EH (cell line): ENCODE results near the gene PRDM15.

Source experiments
- DNase-seq: peaks from one replicate; pipeline ENCODE4 v3.0.0-alpha.2; 2015; ENCODE audit warnings: low read depth

PRDM15 gene

DNA sequence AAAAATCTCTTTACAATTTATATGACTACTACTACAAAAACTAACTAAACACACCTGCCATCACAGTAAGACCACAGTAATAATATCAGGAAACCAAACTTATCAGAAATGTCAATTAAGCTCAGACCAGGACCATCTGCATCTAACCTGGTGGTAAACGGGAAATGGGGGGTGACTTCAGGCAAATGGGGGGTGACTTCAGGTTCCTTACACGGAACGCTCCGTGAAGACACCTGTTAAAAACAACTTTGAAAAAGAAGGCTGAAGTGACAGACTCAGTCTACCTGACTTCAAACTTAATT is 15.8 kb downstream of the PRDM15 start:
- no peak for DNase-seq

DNA sequence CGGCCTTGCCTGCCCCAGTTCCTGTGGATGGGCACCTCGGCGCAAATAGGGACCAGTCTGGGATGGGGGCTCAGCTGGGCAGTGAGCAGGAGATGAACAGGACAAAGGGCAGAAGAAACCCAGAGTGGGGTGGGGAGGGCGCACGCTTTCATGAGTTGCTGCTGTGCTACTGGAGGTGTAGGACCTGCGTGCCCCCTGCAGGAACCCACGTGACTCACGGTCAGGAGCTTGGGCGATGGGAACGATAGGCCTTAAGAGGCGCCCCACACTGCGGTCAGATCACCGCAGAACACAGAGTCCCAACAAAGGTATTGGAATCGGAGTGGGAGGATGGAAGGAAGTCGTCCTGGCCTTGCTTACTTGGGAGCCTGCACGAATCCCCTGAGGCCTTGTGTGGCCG is 17.2 kb downstream of the PRDM15 start:
- DNase-seq = no peak

DNA sequence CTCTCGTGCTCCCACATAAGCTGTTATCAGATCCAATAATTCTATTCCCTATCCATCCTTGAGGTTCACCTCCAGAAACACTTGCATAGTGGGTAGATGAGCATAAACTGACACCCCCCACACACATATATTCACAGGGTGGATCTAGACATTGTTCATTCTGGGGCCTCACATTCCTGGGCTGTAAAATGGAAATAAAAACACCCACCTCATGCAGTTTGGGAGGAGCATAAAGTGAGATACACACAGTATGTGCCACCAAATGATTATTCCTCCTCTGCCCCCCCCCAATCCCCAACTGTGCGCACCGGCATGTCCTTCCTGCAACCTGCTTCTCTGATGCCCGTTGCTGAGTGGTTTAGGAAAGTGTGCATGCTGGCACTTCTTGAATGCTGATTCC is 17.9 kb downstream of the PRDM15 start:
- no peak for DNase-seq

DNA sequence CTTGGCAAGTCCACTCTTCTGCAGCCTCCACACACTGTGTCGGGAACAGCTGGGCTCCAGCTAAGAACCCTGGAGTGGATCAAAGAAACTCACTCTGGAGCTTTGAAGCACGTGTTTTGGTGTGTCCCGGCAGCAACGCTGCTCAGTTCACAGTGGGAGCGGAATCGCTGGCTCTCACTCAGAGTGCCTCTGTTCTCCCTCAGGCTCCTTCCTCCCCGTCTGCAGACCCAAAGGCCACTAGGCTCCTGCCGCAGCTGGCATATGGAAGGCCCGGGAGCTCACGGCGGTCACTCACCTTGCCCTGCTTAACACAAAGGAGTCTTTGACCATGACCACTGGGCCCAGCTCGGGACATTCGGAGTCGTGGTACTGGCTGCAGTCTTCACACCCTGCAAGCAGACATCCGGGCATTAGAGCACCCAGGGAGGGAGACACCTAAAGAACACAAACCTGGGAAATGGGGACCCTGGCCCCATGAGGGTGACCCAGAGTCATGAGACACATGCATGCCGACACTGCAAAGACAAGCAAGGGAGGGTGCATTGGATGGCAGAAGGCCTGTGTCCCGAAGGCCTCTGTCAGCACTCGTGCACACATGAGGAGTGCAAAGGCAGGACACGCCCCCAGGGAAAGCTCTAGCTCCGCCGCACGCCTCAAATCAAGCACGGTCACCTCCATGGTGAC is 19.7 kb downstream of the PRDM15 start:
- no peak for DNase-seq

DNA sequence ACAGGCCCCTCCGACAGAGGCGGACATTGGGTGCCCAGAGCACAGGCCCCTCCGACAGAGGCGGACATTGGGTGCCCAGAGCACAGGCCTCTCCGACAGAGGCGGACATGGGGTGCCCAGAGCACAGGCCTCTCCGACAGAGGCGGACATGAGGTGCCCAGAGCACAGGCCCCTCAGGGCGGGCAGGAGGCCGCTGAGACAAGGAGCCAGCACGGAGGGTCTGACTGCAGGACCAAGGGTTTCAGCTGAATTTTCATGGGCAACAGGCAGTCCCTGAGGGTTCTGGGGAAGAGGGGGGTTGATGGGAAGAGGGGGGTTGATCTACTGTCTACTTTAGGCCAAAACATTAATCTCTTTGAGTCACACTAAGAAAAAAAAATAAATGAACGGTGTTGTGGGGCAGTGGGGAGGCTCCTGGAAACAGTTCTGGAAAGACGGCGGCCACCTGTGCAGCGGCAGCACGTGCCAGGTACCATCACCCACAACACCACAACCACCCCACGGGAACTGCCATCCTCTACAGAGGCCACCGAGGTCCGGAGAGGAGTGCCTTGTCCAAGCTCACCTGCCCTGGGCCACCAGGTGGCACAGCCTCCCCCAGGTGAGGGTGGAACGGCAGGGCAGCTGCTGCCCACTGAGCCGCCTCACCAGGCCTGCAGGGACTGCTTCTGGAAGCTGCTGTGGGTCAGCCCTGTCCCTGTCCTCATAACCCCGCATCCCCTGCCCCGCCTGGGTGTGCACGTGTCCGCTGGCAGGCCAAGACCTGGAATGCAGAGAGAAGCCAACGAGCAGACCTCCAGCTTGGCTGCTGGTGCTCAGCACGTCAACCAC is 20.5 kb downstream of the PRDM15 start:
- no peak for DNase-seq

DNA sequence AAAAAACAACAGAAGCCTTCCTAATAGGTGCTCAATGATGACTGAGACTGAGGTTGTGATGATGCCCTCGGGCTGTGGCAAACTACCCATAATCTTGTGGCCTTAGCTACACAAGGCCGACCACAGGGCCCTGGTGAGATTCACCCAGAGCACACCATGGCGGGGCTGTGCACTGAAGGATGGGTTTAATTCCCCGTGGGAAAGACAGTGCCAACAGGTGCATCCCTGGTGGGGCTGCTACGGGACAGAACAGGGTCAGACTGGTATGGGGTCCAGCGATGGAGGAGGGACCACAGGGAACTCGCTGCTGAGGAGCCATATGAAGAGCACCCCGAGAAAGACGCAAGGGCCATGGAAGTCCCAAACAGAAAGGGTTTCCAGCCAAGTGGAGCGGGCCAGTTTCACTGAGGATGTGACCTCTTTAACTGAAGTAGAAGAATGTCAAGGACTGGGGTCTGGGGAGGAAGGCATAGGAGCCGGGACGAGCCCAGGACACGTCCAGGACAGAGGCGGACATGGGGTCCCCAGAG is 21.3 kb downstream of the PRDM15 start:
- no peak for DNase-seq

DNA sequence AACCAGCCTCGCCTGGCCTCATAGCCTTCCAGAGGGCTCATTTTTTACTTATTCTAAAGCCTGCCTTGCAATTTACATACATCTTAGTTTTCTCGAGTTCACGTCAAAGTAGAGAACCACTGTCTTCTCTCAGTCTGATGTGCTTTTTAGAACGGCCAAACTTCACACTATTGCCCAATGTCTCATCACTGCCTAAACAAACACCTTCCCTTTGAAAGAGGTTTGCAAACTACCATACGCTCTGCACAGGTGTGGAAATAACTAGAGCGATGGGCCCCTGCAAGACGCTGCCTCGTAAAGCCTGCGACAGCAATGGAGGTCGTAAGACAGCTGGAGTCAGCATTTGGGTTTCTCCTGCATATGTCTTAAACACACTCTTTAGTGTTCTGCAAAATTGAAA is 22.6 kb downstream of the PRDM15 start:
- DNase-seq = no peak

DNA sequence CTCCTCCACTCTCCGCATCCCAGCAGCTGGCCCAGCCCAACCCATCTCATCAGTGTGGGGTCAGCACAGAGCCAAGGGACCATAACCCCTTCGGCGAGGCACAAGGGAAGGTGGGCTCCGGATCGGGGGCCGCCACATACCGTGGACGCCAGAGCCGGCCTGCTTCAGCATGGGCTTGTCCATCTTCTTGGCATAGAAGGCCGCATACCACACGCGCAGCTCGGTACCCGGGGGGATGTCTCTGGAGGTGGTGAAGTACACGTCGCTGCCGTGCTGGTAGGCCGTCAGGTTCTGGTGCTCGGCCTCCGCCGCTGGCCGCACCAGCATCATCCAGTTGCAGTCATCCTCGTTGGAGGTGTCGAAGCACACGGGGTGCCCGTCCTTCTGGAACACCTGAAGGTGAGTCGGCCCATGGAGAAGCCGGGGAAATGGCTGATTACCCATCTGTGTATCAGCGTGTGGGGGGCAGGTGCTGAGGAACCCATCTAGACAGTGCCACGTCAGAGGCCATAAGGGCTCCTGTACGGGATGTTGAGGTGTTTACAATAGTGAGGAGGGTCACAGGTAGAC is 24.6 kb downstream of the PRDM15 start:
- no peak for DNase-seq

DNA sequence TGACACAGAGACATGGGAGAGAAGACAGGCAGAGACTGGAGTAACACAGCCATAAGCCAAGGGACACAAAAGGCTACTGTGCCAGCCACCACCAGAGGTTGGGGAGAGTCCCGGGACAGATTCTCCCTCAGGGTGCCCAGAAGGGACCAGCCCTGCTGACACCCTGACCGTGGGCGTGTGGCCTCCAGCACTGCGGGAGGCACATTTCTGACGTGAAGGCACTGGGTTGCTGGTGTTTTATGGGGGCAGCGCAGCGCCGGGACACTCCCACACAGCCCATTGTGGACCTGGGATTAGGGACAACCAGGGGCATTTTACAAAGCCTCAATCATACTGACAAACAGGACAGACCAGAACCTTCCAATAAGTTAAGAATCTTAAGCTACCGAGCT is 26.2 kb downstream of the PRDM15 start:
- no peak for DNase-seq

DNA sequence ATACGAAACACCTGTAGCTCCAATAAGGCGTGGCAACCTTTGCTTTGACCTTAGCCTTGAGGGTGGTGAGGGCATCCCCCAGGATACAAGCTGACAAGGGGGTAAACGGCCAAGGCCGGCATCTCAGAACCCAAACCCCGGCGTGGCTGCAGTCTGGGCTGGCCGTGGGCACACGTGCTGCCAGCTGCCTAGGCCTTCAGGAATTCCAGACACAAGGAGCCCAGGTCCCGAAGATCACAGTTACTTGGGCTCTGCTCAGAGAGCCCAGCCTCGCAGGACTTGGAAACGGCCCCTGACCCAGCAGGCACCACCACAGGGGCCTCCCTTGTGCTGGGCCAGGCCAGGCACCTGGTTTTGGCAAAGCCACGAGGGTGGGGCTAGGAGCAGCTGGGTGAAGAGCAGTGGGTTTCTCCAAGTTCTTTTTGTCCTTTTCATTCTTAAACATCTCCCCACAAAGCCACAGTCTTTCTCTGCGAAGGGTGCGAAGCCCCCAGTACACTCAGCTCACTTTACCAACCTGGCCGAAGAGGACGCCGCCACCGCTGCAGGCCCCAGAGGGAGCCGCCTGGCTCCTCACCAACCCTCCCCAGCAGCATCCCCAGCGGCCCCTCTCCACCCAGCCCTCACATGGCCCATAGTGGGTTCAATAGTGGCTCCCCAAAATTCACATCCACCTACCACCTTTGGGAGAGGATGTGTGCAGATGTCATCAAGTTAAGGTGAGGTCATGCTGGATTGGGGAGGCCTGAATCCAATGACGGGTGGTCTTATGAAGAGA is 26.8 kb downstream of the PRDM15 start:
- no peak for DNase-seq

DNA sequence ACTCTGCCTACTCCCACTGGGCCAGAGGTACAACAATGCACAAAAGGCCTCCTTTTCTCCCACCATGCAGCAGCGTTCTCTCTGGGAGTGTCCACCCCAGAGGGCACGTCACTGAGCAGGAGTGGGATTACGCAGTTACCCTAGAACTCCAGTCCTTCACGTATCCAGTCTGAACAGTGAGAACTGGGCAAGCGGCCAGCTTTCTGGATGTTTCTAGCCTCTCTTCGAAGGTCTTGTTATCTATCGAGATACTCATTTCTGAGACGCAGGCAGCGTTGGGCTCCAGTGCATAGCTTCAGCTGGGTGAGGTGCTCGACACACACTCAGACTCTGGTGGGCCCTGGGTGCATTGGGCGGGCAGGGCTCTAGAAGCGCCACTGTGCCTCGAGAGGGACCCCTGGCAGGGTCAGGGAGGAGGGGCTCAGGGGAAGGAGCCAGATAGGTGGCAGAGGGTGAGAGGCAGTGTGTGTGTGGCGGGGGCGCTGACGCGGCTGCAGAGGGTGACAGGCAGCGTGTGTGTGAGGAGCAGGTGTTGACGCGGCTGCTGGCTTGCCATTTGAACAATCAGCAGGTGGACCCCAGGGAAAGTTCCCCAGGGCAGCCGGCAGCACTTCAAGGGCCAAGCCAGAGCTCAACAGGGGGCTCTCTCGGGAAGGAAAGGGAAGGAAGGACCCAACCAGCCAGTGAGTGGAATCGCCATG is 27.9 kb downstream of the PRDM15 start:
- no peak for DNase-seq

DNA sequence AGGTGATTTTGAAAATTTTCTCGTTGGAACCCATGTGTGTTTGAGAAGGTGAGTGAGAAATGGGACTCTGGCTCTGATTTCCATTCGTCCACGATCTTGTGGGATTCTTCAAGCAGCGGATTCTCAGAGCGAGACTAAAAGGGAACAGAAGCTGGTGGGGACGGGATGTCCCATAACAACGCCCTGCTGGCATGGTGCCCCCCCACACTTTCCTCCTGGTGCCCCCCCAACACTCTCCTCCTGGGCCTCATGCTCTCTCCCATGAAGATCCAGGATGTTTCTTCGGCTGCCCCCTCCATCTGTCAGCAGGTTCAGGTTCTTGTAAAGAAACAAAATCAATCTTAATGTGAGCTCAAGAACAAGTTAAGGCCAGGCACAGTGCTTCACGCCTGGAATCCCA is 29.1 kb downstream of the PRDM15 start:
- no peak for DNase-seq

DNA sequence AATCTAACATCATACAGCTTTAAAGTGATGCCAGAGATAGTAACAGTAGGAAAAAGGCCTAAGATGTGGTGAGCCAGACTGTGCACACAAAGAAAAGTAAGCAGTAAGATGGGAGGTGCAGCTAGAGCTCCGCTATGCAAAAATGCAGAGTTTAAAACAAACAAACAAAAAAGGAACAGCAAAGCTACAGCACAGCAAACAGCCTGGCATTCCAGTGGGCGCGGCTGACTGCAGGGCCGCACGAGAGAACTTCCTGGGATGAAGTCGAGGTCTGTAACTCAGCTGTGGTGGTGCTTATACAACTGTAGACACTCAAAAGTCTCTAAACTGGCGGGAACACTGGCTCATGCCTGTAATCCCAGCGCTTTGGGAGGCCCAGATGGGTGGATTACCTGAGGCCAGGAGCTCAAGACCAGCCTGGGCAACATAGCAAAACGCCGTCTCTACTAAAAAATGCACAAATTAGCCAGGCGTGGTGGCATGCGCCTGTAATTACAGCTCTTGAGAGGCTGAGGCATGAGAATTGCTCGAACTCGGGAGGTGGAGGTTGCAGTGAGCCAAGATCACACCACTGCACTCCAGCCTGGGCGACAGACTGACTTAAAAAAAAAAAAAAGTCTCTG is 30.1 kb downstream of the PRDM15 start:
- peak; percentile 6 for DNase-seq

DNA sequence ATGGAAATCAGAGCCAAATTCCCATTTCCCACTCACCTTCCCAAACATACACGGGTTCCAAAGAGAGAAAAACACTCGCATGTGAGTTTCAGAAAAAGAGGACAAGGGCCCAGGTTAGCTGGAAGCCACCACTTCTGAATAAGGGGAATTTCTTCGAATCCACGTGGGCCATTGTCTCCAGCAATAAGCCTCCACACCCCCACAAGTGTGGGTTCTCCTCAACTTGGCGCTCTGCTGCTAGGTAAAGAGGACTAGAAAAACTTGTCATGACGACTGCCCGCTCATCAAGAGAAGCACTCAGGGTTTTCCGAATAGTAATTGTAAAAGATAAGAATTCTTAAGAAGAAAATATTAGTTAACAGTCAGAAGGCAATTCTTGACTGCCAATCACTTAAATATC is 30.6 kb downstream of the PRDM15 start:
- no peak for DNase-seq

DNA sequence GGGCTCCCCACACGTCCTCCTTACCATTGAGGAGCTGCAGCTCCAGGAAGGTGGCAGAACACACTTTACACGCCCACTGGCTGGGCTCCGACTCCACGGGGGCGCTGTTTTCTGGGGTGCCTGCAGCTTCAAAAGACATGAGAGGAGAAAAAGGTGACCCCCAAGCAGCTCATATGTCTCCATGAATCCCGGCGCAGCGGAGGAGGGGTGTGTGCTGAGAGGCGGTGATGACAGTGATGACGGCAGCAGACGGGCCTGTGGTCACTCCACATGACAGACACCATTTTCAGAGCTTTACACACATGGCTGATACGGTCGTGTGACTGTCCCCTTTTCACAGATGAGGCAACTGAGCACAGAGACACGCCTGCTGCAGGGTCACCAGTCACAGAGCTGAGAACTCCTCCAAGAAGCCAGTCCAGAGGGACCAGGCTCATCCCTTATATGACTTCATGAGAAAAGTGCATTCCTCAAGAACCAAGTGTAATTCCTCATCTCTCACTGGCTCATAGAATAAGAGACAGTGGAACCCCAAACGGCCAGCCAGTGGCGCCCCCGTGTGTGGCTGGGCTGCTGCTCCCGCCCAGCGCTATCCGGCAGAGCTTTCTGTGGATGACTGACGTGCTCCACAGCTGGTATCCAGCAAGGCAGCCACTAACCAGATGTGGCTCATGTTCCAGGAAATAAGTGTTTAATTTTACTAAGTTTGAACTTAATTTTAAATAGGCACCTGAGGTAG is 31.9 kb downstream of the PRDM15 start:
- peak; percentile 47 for DNase-seq

DNA sequence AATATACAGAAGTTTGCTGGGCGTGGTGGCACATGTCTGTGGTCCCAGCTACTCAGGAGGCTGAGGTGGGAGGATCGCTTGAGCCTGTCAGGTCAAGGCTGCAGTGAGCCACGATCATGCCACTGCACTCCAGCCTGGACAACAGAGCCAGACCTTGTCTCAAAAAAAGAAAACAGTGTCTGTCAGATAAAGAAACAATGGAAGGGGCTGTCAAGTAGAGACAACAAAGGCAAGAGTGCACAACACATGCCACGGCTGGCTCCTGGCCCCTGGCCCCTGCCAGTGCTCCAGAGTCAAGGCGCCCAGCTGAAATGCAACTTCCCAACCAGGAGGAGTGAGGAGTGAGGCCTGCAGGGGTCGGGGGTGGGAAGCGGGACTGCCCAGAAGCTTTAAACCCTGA is 32.6 kb downstream of the PRDM15 start:
- no peak for DNase-seq

DNA sequence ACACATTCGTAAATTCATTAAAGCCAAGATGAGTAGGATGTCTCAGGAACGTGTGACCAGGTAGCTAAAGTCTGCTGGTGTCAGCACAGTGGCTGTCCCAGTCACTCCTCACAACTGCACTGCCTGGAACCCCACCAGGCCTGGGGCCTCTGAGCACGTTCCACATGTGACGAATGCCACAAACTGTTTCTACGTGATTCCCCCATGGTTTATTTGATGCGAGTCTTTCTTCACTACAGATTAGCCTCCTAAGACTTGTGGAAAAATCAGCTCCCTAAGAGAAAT is 33.2 kb downstream of the PRDM15 start:
- no peak for DNase-seq

DNA sequence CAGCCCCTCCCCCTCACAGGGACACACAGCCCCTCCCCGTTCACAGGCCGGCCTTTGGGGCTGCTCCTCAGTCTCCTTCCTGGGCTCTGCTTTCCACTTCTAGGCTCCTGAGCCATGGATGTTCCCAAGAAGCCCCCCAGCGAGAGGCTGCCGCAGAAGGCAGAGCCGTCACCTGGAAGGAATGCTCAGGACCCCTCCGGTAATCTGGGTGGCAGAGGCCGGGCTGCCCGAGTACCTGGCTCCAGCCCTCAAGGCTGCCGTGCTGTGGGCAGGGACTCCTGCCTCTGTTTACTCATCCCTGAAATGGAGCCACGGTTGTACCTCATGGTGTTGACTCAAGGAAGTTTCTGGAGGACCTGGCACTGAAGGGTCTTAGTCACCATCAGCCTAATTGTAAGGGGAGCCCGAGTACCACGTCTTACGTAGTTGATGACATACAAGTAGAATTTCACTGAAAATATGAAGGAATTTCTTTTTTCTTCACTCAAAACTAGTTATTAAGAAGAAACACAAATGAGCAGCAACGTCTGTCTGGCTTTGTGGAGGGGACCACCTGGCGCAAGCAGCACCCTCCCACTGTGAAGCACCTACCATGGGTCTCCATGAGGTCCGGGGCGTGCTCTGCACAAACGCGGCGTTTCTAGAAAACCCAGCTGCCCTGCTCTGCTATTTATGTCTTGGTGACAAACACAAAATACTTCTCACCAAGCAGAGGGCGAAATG is 33.7 kb downstream of the PRDM15 start:
- peak; percentile 4 for DNase-seq

DNA sequence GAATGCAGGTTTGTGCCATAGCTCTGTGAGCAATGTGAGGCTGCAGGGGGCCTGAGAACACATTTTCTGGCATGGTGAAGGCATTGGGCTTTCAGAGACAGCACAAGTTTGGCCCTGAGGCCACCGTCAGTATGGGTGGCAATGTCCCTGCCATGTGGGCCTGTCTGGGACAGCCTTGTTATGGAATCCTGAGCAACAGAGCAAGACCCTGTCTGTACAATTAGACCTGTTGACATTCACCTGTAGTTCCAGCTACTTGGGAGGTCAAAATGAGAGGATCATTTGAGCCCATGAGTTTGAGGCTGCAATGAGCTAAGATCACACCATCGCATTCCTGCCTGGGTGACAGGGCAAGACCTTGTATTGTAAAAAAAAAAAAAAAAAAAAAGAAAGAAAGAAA is 35.6 kb downstream of the PRDM15 start:
- no peak for DNase-seq

DNA sequence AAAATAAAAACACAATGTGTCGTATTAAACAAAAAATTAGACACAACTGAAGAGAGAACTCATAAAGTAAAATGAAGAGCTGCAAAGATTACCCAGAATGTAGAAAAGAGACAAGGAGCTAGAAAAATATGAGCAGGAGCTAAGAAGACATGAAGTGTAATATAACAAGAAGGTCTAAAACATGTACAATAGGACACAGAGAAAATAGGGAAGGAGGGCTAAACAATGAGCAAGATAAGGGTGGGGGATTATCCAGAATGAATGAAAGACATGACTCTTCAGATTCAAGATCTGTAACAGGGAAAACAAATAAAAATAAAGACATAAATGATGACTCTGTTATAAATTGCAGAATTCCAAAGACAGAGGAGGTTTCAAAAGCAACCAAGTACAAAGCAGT is 38.3 kb downstream of the PRDM15 start:
- no peak for DNase-seq
